Dedifferentiated amniotic fluid mesenchymal stem cell (primary cell): ENCODE data around the gene EHMT1.

ENCODE experiments used
- DNase-seq: peaks from one replicate; pipeline ENCODE4 v3.0.0-alpha.2; 2016; ENCODE audit errors: extremely low spot score

Gene EHMT1

GRCh38 chr9:137646341-137646740 is 27.5 kb downstream of the EHMT1 start:
- no peak for DNase-seq

- no peak for DNase-seq
Measured at GRCh38 chr9:137647096-137647714, 28.4 kb downstream of the EHMT1 start.

GRCh38 chr9:137648396-137648795 is 29.6 kb downstream of the EHMT1 start:
- DNase-seq = no peak

GRCh38 chr9:137649553-137649952 is 30.7 kb downstream of the EHMT1 start:
- no peak for DNase-seq

- no peak for DNase-seq
Measured at GRCh38 chr9:137650259-137650658, 31.5 kb downstream of the EHMT1 start.

GRCh38 chr9:137650779-137651178 is 32.0 kb downstream of the EHMT1 start:
- DNase-seq = no peak

- DNase-seq = no peak
Measured at GRCh38 chr9:137656416-137656815, 37.6 kb downstream of the EHMT1 start.

GRCh38 chr9:137657606-137658005 is 38.8 kb downstream of the EHMT1 start:
- DNase-seq = no peak

- DNase-seq = no peak
Measured at GRCh38 chr9:137658781-137659180, 40.0 kb downstream of the EHMT1 start.

GRCh38 chr9:137660144-137660543 is 41.3 kb downstream of the EHMT1 start:
- no peak for DNase-seq

GRCh38 chr9:137663584-137663983 is 44.8 kb downstream of the EHMT1 start:
- DNase-seq = no peak

- no peak for DNase-seq
Measured at GRCh38 chr9:137664676-137665075, 45.9 kb downstream of the EHMT1 start.

GRCh38 chr9:137665226-137665625 is 46.4 kb downstream of the EHMT1 start:
- DNase-seq = no peak

- no peak for DNase-seq
Measured at GRCh38 chr9:137665697-137666512, 47.1 kb downstream of the EHMT1 start.

GRCh38 chr9:137666513-137666822 is 47.7 kb downstream of the EHMT1 start:
- DNase-seq = no peak

- no peak for DNase-seq
Measured at GRCh38 chr9:137666955-137667670, 48.3 kb downstream of the EHMT1 start.

GRCh38 chr9:137668203-137668602 is 49.4 kb downstream of the EHMT1 start:
- DNase-seq = no peak

- DNase-seq = no peak
Measured at GRCh38 chr9:137669261-137669672, 50.5 kb downstream of the EHMT1 start.

- DNase-seq = no peak
Measured at GRCh38 chr9:137670391-137671195, 51.8 kb downstream of the EHMT1 start.

- DNase-seq = no peak
Measured at GRCh38 chr9:137671196-137671538, 52.4 kb downstream of the EHMT1 start.

GRCh38 chr9:137671721-137672120 is 52.9 kb downstream of the EHMT1 start:
- DNase-seq = no peak
